HG03196 (cell line): ENCODE results near the gene MYO18B.

Experiments used
- ATAC-seq: cut with Tn5 transposase; IDR thresholded peaks from one replicate; pipeline ENCODE4 v1.9.1; 2021; ENCODE audit not compliant: unreplicated experiment

MYO18B gene

DNA sequence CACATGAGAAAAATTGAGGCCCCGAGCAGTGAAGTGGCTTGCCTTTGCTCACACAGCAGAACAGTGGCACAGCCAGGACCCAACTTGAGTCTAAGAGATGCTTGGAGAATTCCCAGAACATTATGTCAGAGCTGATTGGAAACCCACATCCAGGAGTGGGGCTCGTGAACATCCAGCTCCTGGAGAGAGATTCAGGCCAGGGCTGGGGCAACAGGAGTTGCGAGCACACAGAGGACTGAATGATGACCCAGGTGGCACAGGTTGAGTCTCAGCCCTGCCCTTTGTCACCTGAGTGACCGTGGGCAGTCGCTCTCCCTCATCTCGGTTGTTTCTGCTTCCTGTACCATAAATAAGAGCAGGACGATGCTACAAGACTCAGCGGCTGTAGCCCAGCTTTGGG lies 102.6 kb downstream of the MYO18B start:
- ATAC-seq: no peak

DNA sequence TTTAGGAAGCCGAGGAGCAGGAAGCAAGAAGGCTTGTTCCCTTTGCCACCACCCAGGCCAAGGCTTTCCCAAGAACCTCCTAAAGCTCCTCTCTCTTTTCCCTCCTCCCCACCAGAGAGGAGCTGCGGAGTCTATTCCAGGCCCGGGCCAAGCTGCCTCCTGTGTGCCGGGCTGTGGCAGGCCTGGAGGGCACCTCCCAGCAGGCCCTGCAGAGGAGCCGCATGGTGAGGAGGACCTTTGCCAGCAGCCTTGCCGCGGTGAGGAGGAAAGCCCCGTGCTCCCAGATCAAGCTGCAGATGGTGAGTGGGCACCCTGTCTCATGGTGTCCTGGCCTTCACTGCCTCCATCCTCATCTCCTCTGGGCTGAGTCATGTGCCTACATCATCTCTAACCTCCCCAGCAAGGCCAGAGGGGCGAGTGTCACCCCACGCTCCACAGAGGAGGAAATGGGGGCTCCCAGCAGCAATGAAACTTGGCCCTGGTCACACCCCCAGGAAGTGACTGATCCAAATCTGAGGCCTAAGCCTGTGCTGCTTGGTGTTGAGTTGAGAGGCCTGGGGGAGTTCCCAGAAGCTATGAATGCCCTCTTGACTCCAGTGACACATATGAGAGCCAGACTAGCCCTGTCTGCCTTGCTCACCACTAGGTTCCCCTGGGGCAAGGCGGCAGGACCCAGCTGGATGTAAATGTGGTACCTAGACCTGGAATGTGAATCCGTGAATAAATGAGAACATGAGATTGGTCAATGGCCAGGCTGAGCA lies 104.2 kb downstream of the MYO18B start:
- peak; percentile 59 for ATAC-seq

DNA sequence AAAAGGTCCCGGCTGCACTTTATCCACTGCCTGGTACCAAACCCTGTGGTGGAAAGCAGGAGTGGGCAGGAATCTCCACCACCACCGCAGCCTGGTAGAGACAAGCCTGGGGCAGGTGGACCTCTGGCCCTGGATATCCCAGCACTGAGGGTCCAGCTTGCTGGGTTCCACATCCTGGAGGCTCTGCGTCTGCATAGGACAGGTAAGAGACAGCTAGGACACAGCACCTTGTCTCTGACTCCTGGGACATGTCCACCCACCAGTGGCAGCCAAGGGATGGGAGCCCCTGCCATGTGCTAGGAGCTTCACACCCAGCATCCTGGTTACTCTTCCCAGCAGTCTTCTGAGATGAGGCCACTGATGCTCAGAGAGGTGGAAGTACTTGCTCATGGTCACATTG lies 105.5 kb downstream of the MYO18B start:
- no peak for ATAC-seq

DNA sequence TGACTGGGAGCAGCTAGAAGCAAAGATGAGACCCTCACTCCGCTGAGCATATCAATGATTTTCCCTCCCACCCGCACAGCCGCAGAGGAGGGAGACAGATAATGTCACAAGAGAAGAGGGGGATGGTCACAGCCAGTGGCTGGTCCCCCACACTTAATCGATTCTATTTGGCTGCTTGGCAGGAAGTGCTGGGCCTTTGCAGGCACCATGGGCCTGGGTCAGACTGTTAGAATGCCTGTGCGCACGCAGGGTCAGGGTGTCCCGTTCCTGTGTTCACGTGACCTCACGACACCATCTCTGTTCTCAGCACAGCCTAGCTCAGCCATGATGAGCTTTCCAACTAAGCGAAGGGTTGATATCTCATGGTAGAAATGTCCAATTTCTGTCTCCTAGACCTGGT lies 107.0 kb downstream of the MYO18B start:
- no peak for ATAC-seq

DNA sequence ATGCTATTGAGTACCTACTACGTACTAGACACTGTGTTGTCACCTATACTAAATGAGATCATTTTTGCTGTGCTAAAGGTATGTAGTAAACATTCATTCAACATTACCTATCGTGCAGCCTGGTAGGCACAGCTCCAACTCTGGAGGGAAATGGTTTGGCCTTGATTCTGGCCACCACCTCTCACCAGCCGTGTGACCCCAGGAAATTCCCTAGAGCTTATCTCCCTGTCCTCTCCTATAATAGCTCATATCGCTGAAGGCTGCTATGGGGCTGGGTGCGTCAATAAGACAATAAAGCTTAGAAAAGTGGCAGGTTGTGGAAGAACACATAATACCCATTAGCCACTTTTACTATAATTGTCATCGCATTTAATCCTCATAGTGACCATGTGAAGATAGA lies 107.5 kb downstream of the MYO18B start:
- ATAC-seq: no peak

DNA sequence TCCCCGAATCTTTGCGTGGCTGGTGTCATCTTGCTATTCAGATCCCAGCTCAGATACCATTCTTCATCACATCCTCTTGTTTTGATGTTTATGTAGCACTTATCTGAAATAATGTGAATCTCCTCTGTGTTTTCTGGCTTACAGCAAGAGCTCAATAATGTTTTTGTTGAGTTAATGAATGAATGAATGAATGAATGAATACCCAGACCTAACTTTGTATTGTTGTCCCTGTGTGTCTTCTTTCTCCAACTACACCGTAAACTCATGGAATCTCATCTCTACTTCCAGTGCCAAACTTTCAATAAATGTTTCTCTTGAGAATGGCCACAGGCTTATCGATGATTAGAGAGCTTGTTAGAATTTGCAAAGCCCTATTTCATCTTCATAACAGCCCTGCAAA lies 110.2 kb downstream of the MYO18B start:
- ATAC-seq: no peak

DNA sequence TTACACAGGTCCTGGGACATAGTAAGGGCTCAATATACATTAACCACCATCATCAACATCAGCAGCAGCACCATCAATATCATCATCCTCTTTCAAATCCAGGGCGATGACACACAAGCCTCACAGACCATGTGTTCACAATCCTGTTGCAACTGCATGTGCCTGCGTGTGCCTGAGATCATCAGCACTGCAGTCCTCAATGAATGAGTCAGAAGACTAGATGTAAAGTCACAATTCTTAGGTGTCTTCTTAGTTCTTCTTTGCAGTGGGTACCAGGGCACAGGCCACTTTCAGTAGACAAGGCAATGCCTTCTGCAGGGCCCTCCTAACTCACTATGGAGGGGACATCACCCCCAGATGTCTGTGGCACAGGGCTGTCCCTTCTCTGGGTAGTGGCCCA lies 111.1 kb downstream of the MYO18B start:
- no peak for ATAC-seq

DNA sequence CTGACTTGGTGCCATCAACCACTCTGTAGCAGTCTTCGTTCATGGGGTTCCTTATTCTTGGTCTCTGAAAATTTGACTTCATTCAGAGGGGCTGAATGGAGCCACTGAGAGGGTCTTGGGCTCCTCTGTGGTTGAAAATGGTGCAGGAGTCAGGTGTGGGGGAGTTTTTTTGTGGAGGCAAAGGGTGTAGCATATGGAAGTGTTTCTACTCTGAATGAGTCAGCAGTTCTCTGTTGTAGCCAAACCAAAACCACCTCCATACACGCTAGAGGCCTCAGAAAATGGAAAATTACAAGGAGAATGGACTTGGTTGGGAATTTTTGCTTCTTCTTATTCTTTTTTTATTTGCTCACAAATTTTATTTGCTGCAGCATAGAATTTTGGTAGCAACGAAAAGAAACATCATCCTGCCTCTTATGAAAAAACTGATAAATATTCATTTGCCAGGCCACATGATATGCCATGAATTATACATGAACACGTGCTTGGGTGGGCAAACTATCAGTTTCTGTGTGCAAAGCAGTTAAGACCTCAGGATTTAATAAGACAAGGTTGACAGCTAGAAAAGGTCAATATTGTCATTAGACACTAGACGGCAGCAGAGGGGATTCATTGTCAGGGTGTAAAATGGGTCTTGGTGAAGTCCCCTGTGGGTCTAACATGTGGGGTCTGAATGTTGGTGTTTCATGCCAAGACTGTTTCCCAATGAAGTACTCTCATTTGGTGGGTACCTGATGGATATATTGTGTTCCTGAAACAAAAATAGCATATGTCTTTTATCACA lies 111.7 kb downstream of the MYO18B start:
- ATAC-seq: no peak

DNA sequence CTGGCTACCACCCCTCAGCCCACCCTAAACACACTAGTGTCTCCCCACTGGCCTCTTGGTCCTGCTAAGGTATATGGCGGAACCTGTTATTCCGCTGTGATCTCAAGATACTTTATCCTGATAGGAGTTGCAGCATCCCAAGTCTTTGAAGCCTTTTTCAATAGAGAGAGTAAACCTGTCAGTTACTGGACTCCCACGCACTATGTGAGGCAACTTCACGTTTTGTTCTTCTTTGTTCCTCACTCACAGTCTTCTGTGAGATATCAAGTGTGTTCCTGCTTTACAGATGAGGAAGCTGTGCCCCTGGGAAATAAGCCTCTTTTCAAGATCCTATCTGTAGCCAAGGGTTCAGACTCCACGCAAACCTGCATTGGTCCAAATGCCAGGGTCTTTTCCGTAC lies 127.8 kb downstream of the MYO18B start:
- ATAC-seq: no peak

DNA sequence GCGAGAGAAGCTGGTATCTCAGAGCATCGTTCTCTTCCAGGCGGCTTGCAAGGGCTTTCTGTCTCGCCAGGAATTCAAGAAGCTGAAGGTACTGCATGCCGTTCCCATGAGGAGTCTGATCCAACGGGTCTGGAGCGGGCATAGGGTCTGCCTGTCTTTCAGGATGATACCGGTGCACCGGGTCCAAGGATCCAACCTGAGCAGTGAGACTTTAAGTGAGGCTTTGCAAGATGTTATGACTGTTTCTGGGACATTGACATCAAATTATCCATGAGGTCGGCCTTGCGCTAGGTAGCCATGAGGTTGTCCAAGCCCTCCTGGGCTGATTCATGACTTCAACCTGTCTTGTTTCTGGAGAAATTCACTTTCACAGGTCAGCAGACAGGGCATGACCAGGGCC lies 132.3 kb downstream of the MYO18B start:
- no peak for ATAC-seq

DNA sequence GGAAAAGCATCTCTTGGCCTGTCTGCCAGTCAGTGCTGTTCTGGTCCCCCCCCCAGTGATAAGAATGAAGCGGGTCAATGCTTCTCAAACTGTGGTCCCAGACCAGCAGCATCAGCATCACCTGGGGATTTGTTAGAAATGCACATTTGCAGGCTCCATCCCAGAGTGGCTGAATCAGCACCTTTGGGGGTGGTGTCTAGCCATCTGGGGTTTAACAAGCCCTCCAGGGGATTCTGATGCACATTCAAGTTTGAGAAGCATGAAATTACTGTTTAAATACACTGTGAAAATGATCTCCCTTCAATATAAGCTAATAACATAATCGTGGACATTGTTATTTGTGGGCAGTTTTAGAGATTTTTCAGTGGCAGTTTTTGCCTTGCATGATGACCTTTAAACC lies 133.5 kb downstream of the MYO18B start:
- ATAC-seq: no peak

DNA sequence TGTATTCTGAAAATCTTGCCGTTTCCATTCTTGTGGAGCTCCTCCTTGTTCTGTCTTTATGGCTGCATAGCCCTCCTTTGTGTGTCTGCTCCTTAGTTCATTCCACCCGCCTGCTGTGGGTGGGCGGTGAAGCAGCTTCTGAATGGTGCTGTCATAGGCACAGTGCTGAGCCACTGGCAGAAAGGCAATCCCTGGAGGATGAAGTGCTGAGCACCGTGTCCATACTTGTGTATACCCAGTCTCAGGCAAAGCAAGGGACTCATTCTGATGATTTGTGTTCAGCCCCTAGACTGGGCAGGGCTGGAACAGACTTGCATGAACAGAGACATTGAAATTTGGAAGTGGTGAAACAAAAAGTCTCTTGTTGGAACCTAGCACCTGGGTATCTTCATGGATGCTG lies 134.9 kb downstream of the MYO18B start:
- ATAC-seq: no peak

DNA sequence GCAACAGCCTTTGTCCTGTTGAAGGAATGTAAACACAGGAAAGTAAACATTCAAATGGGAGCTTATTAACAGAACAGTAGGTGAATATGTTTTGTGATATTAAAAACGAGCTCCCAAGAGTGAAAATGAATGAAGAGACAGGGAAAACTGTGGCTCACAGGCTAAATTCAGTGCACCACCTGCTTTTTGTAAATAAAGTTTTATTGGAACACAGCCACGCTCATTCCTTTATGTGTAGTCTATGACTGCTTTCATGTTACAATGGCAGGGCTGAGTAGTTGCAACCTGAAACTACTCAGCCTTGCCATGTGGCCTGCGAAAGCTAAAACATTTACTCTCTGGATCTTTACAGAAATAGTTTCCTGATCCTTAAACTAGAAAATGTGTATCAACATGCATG lies 136.9 kb downstream of the MYO18B start:
- no peak for ATAC-seq

DNA sequence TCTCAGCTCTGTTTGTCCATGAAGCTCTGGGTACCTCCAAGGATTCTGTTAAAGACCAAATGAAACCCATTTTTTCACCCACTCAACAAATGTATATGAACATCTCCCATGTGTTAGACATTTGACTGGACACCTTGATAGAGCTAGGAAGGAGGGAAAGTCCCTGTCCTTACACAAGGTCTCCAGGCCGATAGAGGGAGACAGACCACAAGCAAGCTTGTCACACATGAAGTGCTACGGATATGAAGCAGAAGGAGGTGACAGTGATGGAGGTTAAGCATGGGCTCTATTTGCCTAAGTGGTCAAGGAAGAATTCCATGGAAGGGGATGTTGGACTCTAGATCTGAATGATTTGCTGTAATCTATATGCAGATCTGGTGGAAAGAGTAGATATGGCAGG lies 138.5 kb downstream of the MYO18B start:
- no peak for ATAC-seq

DNA sequence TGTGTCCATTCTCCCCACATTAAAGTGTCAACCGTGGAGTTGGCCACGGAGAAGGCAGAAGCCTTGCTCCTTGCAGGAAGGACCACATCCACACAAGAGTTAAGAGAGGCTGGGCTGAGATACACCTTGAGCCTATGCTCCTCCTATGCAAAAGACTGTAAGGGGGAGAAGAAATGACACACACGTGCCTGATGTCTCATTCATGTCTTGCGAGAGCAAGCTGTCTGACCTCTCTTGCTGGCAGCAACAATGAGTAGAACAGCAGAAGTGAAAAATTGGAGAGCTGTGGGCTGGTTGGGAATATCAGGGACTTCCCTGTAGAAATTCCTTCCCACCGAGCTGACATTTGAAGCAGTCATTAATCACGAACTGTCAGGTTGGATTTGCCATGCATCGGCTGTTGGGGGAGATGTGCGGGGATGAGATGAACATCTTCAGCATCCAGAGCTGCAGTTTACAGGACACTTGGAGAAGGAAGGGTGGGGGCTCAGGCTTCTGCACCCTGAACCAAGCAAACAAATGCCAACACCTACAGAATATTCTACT lies 139.3 kb downstream of the MYO18B start:
- no peak for ATAC-seq

DNA sequence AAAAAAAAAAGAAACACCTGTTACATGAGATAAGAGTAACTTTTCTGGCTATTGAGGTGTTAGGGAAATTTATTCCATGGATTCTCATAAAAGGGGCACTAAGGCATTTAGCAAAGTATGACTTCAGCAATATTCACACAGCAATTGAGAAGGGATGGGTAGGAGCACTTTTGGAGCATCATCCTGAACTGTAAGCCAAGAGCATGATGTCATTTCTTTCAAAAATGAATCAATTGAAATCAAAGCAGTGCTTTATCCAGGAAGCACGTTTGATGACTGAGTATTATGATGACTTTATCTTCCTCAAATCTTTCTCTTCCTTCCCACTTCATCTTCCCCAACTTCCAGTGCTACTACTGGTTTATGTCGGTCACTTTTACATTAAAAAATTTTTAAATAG lies 140.4 kb downstream of the MYO18B start:
- ATAC-seq: no peak

DNA sequence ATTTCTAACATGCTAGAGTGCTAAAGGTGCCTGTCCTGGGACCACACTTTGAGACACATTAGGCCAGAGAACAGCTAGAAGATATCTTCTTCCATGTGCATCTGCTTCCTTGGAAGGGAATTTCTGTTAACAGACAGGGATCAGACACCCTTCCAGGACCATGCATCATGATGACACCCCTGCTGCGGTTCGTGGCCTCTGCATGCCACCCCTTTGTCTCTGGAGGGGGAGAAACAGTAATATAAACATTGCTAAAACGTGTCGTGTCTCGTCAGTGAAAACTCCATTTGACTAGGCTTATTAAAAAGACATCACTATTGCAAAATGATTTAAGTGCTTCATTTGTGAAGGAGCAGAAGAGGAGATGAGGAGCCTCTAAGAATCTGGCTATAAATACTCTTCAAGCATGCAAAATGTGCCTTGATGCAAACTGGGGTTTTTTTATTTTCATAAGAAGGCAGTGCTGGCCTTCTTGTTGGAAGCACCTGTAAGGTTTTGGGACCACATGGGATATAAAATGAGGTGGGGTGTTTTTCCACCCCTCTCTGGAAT lies 141.6 kb downstream of the MYO18B start:
- ATAC-seq: no peak

DNA sequence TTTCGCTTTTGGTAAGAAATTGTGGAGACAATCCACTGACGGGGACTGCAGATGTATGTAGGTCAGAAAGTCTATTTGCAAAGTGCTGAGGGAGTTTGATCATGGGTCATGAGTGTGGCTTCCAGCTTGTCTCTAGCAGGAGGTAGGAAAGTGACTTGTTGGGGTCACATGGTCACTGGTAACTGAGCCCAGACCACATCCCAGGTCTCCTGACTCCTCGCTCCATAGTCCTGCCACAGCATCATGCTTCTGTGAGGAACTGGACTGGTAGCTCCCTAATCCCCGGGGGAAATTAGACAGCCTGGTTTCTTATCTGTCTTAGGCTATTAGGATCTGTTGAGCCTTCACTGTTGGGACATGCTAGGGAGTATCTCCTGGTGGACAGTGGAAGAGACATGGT lies 142.1 kb downstream of the MYO18B start:
- no peak for ATAC-seq

DNA sequence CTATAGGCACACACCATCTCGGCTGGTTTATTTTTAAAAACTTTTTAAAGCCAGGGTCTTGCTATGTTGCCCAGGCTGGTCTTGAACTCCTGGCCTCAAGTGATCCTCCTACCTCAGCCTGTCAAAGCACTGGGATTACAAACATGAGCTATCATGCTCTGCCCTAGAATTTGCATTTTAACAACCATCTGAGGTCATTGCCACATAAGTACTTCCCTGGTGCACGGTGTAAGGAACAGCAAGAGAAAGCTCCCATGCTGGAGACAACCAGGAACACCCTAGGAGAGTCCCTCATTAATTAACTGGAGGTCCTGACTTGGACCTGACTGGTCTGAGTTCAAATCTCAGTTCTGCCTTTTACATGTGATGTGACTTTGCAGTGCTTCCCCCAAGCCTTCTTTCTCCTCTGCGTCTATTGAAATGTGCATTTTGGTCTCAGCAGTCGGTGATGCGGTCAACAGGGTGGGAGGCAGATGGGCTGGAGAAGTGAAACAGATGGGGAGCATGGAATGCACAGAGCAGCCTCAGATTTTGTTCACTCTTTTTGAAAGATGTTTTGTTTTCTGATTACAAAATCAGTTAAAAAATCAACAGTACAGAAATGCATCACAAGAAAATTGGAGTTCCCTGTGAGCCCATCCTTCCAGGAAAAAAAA lies 146.5 kb downstream of the MYO18B start:
- no peak for ATAC-seq

DNA sequence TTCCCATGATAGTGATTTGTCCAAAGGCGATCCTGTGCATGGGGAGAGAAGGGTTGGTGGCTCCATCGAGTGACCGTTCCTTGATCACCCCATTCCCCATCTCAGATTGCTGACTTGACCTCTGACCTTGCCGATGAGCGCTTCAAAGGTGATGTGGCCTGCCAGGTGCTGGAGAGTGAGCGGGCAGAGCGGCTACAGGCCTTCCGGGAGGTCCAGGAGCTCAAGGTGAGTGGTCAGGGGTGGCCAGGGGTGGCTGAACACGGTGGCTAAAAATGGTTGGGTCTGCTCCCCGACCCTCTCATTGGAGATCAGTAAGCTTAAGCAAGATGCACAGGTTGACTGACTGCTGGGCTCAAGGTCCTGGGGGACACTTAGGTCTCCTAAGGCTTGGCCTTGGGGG lies 148.7 kb downstream of the MYO18B start:
- ATAC-seq: no peak

DNA sequence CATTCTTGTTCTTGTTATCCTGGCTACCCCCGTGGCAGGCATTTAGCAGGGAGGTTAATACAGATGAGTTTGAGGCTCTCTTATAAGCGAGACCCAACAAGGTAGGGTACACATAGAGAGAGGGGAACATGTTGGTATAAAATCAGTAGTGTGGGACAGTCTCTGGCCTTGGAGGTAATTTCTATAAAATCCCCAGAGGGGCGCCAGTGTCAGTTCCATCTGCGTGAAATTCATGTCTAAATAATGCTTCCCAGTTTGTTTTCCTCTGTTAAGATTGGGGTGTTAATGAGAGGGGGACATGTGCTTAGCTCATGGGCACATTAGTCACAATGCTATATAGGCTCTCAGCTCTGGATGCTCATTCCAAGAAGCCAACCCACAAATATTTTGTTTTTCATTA lies 150.7 kb downstream of the MYO18B start:
- ATAC-seq: no peak

DNA sequence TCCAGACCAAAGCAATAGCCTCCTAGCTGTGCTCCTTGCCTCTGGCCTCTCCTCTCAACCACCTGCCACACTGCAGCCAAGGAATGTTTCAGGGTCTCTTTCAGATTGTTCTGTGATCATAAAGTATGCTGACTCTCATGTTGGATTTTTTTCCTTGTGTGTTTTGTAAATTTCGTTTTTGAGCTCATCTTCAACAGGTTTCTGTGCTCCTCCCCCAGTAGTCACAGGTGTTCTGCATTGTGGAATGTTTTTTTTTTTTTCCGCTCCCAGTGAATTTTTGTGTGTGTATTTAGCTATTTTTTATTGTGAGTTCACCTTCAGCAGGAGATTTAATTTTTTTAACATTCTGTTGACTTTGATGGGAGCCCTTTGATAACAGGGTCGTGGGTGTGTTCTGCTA lies 153.7 kb downstream of the MYO18B start:
- no peak for ATAC-seq
